ENCODE data around the gene NFATC2IP. TPM values are rescaled to one million over a fixed set of nuclear protein-coding genes. Genes with fewer than 3 reads are reported as not detected.
A peak's percentile ranks its signal among the peaks of the same experiment; 100 is the strongest.

Gene NFATC2IP
- total and polyA plus RNA-seq, 9 of the 15 experiments (the other 6 are each of a cell fraction or from before 2014, with no cell fraction given), result 15.6 to 106 (median 46.9) TPM

- peak; percentile 75; the same call in 1 of the 2 replicates for TF ChIP-seq ZNF609 (CRISPR knock-in tag; IDR thresholded peaks at IDR 0.05; ENCODE audit: borderline replicate concordance)
- TF ChIP-seq MIER1 (IDR thresholded peaks at IDR 0.05; ENCODE audit: low read depth), result no peak
- TF ChIP-seq MEF2A (IDR thresholded peaks at IDR 0.05; ENCODE audit: control insufficient read depth, low read depth, low read length), result peak; percentile 35; the same call in 1 of the 2 replicates
- peak; percentile 99 for TF ChIP-seq SAP30 (IDR thresholded peaks at IDR 0.05; ENCODE audit: borderline replicate concordance, insufficient read depth, low read depth, low read length, poor library complexity, severe bottlenecking)
- TF ChIP-seq PHF8 (IDR thresholded peaks at IDR 0.05; ENCODE audit: borderline replicate concordance, low read length), result peak; percentile 81; the same call in 1 of the 2 replicates
- peak; percentile 79 for TF ChIP-seq NEUROD1 (IDR thresholded peaks at IDR 0.05; ENCODE audit: borderline replicate concordance, low read depth, low read length, partially characterized antibody)
- no peak for TF ChIP-seq XRCC4 (IDR thresholded peaks at IDR 0.05; ENCODE audit: extremely low read depth, insufficient read depth, insufficient read length)
- peak; percentile 53 to 74 for TF ChIP-seq MAZ (CRISPR knock-in tag; conservative IDR thresholded peaks at IDR 0.05 in 1 of 2, IDR thresholded peaks at IDR 0.05 in 1 of 2)
- 0 out of 4 replicates have a peak, but pooled peaks of 1 of the 2 experiments have one; percentile 65 for TF ChIP-seq ZMIZ1 (IDR thresholded peaks at IDR 0.05; ENCODE audit: low read depth in 2 of 2, low read length in 2 of 2)
- TF ChIP-seq THRB (CRISPR knock-in tag; conservative IDR thresholded peaks at IDR 0.05), result 0 out of 2 replicates have a peak, but pooled peaks have one; percentile 41
- peak; percentile 82 for TF ChIP-seq POLR2A (conservative IDR thresholded peaks at IDR 0.05)
Measured at GRCh38 chr16:28974437-28975157, 23.9 kb downstream of the NFATC2IP start, which contains the start of gene SPNS1 (continued).

All from K562 (cell line).